Progenitor cell of endocrine pancreas (in vitro differentiated cells): ENCODE results near the gene PC. TPM values are rescaled to one million over a fixed set of nuclear protein-coding genes. Genes with fewer than 3 reads are reported as not detected.

ENCODE experiments used
- DNase-seq: peaks from one replicate; pipeline ENCODE4 v3.0.0; 2021; ENCODE audit warnings: low spot score; ENCODE audit not compliant: unreplicated experiment
- H3K27ac Mint-ChIP-seq: 2 replicates; pipeline ENCODE4 v1.8.0; 2021; ENCODE audit warnings: mild to moderate bottlenecking, moderate library complexity, mixed read lengths
- H3K27me3 Mint-ChIP-seq: 2 replicates; pipeline ENCODE4 v1.8.0; 2021; ENCODE audit warnings: mixed read lengths
- H3K36me3 Mint-ChIP-seq: 2 replicates; pipeline ENCODE4 v1.8.0; 2022; ENCODE audit warnings: mixed read lengths; ENCODE audit not compliant: insufficient read depth
- H3K4me1 Mint-ChIP-seq: 2 replicates; pipeline ENCODE4 v1.8.0; 2021; ENCODE audit warnings: low read depth, mixed read lengths
- H3K4me3 Mint-ChIP-seq: 2 replicates; pipeline ENCODE4 v1.8.0; 2021; ENCODE audit warnings: low read depth, mild to moderate bottlenecking, moderate library complexity, mixed read lengths
- H3K9me3 Mint-ChIP-seq: 2 replicates; pipeline ENCODE4 v1.8.0; 2021; ENCODE audit warnings: low read depth, mixed read lengths
- CTCF ChIP-seq: fragments of 200-600 bp; sonication (generic); IDR thresholded peaks from one replicate; pipeline ENCODE4 v1.5.0; 2021; ENCODE audit warnings: antibody characterized with exemption, mild to moderate bottlenecking; ENCODE audit not compliant: unreplicated experiment
- total RNA-seq: library from RNA; stranded (reverse); gene quantifications from 2 replicates; pipeline ENCODE4 v1.2.1, GENCODE V29; 2021

Gene PC
- total RNA-seq, 1 donor from 2014 or later, result 25.0 TPM

GRCh38 chr11:66883016-66883965 is 74.9 kb downstream of the PC start:
- no peak overlapping the region for H3K27ac Mint-ChIP-seq
- H3K36me3 Mint-ChIP-seq, result no peaks in the 10 kb centered on the region
- no peaks in the 10 kb centered on the region for H3K9me3 Mint-ChIP-seq
- H3K4me1 Mint-ChIP-seq, result peaks cover 25% of the 10 kb centered on the region
- peak; percentile 74 for TF ChIP-seq CTCF
- DNase-seq, result peak; percentile 55
- H3K4me3 Mint-ChIP-seq, result no peak overlapping the region
- peaks cover 4% of the 10 kb centered on the region for H3K27me3 Mint-ChIP-seq

GRCh38 chr11:66882561-66883015 is 75.6 kb downstream of the PC start:
- no peak for TF ChIP-seq CTCF
- Mint-ChIP-seq H3K4me3 (no peak overlapping the region), H3K27ac (no peak overlapping the region), H3K4me1 (peaks cover 25% of the 10 kb centered on the region), H3K36me3 (no peaks in the 10 kb centered on the region), H3K27me3 (peaks cover 4% of the 10 kb centered on the region), H3K9me3 (no peaks in the 10 kb centered on the region)
- DNase-seq, result no peak

- TF ChIP-seq CTCF, result no peak
- peaks cover 28% of the 10 kb centered on the region for H3K4me1 Mint-ChIP-seq
- H3K27ac Mint-ChIP-seq, result peak overlapping the region; percentile 71
- DNase-seq, result no peak
- H3K9me3 Mint-ChIP-seq, result no peaks in the 10 kb centered on the region
- no peaks in the 10 kb centered on the region for H3K36me3 Mint-ChIP-seq
- H3K4me3 Mint-ChIP-seq, result no peak overlapping the region
- H3K27me3 Mint-ChIP-seq, result peaks cover 4% of the 10 kb centered on the region
Observed at GRCh38 chr11:66881927-66882452, 76.2 kb downstream of the PC start.

- H3K36me3 Mint-ChIP-seq, result no peaks in the 10 kb centered on the region
- no peak for DNase-seq
- peaks cover 29% of the 10 kb centered on the region for H3K4me1 Mint-ChIP-seq
- H3K9me3 Mint-ChIP-seq, result no peaks in the 10 kb centered on the region
- no peak for TF ChIP-seq CTCF
- peaks cover 5% of the 10 kb centered on the region for H3K27me3 Mint-ChIP-seq
- peak overlapping the region; percentile 71 for H3K27ac Mint-ChIP-seq
- H3K4me3 Mint-ChIP-seq, result no peak overlapping the region
Observed at GRCh38 chr11:66881451-66881835, 76.7 kb downstream of the PC start.

- Mint-ChIP-seq H3K27ac (peak overlapping the region; percentile 71), H3K27me3 (peaks cover 8% of the 10 kb centered on the region), H3K36me3 (no peaks in the 10 kb centered on the region), H3K4me1 (peaks cover 26% of the 10 kb centered on the region), H3K9me3 (no peaks in the 10 kb centered on the region), H3K4me3 (no peak overlapping the region)
- no peak for TF ChIP-seq CTCF
- DNase-seq, result no peak
Observed at GRCh38 chr11:66880496-66881450, 77.4 kb downstream of the PC start.
